GM18873 (cell line): ENCODE data around the gene CASP9.
A peak's percentile ranks its signal among the peaks of the same experiment; 100 is the strongest.
"Not testable (repeated sequence)": the region's sequence is repeated elsewhere in the genome, so short reads cannot be mapped to it uniquely, and the experiment has no call there.

ENCODE experiments used
- ATAC-seq: cut with Tn5 transposase; IDR thresholded peaks from one replicate; pipeline ENCODE4 v1.9.1; 2021; ENCODE audit warnings: mild to moderate bottlenecking, moderate library complexity, moderate number of reproducible peaks; ENCODE audit not compliant: unreplicated experiment, low FRiP score

CASP9 gene

DNA sequence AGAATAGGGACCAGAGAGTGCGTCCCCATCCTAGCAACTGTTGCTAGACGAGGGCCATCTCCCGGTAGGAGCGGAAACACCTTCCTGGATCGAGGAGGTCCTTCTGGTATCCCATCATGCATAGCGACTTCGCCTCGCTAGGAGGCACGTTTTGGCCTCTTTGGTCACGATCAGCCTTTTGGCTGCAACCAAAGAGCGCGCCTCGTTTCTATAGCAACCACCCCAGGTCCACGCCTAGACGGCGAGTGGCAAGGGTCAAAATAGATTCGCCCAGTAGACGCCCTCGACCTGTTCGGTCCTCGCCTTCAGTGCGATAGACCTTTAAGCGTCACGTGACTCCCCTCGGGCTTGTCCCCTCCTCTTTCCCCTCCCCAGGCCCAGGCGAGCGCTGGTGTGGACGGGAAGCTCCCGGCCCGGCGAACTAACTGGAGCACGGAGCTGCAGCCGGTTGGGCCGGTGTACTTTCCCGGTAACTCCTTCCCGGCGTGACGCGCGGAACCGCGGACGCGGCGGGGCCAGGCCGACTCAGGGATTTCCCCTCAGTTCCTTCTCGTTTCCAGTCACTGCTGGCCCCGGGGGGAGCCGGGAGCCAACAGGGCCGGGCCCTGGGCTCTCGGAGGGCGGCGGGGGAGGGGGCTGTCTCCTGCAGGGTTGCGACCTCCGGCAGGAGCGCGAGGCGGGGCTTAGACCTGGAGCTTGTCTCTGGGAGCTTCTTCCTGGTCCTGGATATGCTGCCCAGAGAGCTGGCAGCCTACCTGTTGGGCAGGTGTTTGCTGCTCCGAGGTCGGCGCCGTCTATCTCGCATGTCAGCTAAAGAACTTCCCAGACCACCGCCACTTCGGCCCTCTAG, 2.7 kb upstream of the CASP9 start, which contains the start of gene DNAJC16:
Gene DNAJC16, plus strand, starts transcription at position 359 of the 850 bp plus-strand sequence. CDS start 2,258 bp downstream, outside the sequence.
- peak; percentile 71 for ATAC-seq

- ATAC-seq: no peak
Measured at GRCh38 chr1:15526021-15526489, 2.0 kb upstream of the CASP9 start.

GRCh38 chr1:15525050-15526020, 1.3 kb upstream of the CASP9 start:
- no peak for ATAC-seq

- peak; percentile 28 for ATAC-seq
Measured at GRCh38 chr1:15524283-15525049, 451 bp upstream of the CASP9 start.

GRCh38 chr1:15523104-15524020, 653 bp downstream of the CASP9 start:
- no peak for ATAC-seq

DNA sequence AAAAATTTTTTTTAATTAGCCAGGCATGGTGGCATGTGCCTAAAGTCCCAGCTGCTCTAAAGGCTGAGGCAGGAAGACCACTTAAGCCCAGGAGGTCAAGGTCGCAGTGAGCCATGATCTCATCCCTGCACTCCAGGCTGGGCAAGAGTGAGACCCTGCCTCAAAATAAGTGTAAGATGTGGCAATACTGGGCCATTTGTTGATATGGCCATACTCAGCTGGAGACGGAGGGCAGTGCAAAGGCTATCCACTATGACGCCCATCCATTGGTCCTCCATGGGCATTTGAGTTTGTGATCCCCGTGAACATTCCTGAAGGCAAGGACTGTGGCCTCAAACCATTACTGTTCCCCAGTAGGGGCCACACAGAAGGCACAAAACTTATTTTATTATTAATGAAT, 1.5 kb downstream of the CASP9 start:
- no peak for ATAC-seq

DNA sequence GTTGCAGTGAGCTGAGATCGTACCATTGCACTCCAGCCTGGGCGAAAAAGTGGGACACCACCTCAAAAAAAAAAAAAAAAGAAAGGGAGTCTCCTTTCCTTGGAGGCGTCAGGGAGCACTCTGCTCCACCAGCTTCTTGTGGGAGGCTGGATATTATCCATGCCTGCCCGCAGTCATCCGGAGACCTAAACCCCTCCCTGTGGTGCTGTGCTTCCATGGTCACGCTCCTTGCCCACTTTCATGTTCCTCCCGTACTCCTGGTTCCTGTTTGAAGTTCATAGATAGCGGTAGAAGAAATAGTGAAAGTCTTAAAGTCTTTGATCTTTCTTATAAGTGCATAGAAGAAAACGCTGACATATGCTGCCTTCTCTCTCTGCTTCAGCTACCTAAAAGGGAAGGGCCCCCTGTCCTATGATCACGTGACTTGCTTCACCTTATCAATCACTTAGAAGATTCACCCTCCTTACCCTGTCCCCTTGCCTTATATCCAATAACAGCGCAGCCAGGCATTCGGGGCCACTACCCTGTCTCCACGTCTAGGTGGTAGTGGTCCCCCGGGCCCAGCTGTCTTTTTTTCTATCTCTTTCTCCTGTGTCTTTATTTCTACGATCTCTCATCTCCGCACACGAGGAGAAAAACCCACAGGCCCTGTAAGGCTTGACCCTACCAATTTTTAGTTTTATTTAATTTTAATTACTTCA, 2.7 kb downstream of the CASP9 start:
- ATAC-seq: not testable (repeated sequence)

- ATAC-seq: no peak
Measured at GRCh38 chr1:15519625-15520024, 4.4 kb downstream of the CASP9 start.

- no peak for ATAC-seq
Measured at GRCh38 chr1:15515022-15515663, 8.9 kb downstream of the CASP9 start.

DNA sequence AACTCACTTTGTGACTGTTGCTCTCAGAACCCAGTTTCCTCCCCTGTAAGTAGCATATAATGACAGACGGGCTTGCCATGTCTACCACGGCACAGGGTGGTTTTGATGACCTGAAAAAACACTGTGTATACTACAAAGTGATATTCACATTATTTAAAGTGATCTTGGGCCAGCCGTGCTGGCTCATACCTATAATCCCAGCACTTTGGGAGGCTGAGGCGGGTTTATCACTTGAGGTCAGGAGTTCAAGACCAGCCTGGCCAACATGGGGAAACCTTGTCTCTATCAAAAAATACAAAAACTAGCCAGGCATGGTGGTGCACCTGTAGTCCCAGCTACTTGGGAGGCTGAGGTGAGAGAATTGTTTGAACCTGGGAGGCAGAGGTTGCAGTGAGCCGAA, 9.5 kb downstream of the CASP9 start:
- not testable (repeated sequence) for ATAC-seq

GRCh38 chr1:15513919-15514318, 10.1 kb downstream of the CASP9 start:
- ATAC-seq: no peak

DNA sequence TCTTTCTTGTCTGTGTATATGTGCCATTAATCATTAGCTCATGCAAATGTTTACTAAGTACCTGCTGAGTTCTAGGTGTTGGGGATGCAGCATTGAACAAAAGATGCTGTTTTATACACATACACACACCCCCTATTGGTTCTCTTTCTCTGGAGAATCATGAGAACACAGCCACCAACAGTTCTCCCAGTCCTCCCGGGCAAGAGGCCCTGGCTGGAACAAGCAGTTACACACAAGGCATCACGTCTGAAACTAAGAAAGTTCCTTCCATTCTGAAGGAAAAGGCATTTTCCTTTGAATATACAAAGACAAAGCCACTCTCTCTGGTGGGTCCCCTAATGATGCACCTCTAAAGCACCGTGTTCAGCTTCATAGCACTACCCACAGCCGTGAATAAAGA, 10.8 kb downstream of the CASP9 start:
- ATAC-seq: no peak

- no peak for ATAC-seq
Measured at GRCh38 chr1:15510611-15511405, 13.2 kb downstream of the CASP9 start.

DNA sequence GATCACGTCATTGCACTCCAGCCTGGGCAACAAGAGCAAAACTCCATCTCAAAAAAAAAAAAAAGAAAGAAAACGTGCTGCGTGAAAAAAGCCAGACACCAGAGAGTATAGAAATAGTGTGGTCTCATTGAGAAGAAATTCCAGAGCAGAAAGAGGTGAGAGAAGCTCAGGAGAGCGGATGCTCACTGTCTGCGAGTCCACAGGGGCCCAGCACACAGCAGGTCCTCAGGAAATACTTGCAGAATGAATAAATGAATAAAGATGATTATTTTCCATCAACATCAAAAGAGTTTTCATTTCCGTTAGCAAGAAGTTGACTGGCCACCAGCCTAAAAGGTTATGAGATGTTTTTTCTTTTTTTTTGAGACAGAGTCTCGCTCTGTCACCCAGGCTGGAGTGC, 14.4 kb downstream of the CASP9 start:
- ATAC-seq: no peak

DNA sequence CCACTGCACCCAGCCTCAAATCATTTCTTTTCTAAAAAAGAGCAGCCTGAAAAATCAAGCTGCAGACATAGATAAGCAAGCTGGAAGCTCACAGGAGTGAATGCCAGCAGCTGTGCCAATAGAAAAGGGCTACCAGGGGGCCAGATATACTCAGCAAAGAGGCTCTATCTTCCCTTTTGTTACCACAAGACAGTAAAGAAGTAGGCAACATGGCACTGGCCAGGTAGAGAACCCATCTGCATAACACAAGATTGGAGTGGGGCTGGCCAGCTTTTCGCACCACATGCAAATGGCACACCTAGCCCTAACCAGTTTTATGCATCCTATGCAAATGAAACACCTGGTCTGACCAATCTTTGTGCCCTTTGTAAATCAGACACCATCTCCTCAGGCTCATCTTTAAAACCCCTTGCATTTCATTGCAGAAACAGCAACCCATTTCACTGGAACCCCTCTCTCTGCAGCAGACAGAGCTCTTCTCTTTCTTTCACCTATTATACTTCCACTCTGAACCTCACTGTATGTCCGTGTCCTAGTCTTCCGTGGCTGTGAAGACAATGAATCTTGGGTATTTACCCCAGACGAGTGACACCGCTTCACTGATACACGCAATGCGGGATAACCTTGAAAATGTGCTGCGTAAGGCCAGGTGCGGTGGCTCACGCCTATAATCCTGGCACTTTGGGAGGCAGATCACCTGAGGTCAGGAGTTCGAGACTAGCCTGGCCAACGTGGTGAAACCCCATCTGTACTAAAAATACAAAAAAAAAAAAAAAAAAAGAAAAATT, 15.1 kb downstream of the CASP9 start:
- ATAC-seq: no peak

DNA sequence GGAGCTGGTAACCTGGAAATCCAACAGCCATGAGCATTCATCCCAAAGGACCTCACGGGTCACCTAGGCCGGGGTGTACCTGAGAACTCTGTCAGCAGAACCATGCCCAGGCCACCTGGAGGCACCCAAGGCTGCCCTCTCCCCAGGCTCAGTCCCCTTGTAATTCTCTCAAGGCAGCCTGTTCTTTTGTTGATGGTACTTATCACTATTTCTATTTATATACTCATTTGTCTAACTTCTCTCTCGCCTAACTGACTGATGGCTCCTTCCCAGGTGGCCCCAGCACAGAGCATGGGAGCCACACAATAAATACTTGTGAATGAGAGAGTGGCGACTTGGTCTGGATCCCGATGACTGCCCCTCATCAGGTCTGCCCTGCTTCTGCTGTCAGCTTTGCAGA, 16.7 kb downstream of the CASP9 start:
- no peak for ATAC-seq

GRCh38 chr1:15506831-15507230, 17.2 kb downstream of the CASP9 start:
- no peak for ATAC-seq
